PC-3 (cell line): ENCODE measurements around the gene TRPV6.

ENCODE experiments used
- EZH2 ChIP-seq: fragments of 300-600 bp; sonication (generic); IDR thresholded peaks from one replicate; pipeline ENCODE4 v1.6.1; 2017; ENCODE audit warnings: antibody characterized with exemption, mild to moderate bottlenecking, low read length; ENCODE audit not compliant: unreplicated experiment
- EZH2phosphoT487 ChIP-seq: fragments of 300-600 bp; sonication (generic); IDR thresholded peaks from 2 replicates; pipeline ENCODE4 v1.6.1; 2018; ENCODE audit warnings: mild to moderate bottlenecking, antibody characterized with exemption, low read length, borderline replicate concordance
- TF ChIP-seq, protein P1 (sequence below): fragments of 300-600 bp; sonication (generic); conservative IDR thresholded peaks from 2 replicates; pipeline ENCODE4 v1.5.1; 2017; ENCODE audit warnings: antibody characterized with exemption, low read depth, mild to moderate bottlenecking, low read length

DNA sequence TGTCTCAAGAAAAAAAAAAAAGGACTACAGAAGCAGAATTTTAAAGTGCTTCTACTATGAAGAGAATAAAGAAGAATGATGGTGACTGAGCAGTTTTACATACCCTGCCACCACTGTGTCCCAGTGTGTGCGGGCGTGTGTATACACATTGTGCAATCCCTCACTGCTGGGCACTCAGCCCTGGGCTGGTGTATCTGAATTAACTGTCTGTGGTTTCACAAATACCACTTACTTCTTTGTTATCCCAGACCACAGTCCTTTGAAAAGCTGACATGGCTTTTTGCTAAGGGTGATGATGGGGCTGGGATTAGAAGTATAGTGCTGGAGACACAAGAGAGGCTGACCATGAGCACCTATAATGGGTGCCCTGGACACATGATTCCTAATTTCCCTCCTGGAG is 21.1 kb upstream of the TRPV6 start:
- TF ChIP-seq, protein P1, sequence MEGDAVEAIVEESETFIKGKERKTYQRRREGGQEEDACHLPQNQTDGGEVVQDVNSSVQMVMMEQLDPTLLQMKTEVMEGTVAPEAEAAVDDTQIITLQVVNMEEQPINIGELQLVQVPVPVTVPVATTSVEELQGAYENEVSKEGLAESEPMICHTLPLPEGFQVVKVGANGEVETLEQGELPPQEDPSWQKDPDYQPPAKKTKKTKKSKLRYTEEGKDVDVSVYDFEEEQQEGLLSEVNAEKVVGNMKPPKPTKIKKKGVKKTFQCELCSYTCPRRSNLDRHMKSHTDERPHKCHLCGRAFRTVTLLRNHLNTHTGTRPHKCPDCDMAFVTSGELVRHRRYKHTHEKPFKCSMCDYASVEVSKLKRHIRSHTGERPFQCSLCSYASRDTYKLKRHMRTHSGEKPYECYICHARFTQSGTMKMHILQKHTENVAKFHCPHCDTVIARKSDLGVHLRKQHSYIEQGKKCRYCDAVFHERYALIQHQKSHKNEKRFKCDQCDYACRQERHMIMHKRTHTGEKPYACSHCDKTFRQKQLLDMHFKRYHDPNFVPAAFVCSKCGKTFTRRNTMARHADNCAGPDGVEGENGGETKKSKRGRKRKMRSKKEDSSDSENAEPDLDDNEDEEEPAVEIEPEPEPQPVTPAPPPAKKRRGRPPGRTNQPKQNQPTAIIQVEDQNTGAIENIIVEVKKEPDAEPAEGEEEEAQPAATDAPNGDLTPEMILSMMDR = no peak
- TF ChIP-seq EZH2 = no peak
- no peak for TF ChIP-seq EZH2phosphoT487
